Hematopoietic multipotent progenitor cell treated with erythropoietin and hydrocortisone succinate and interleukin-3 and kit ligand, for 17 days (in vitro differentiated cells): ENCODE results near the gene PI16.

ENCODE experiments used
- DNase-seq: peaks from one replicate; pipeline ENCODE4 v3.0.0-alpha.2; 2015; ENCODE audit warnings: low spot score

Gene PI16

GRCh38 chr6:36958775-36959554 is 4.4 kb downstream of the PI16 start:
- DNase-seq = no peak

GRCh38 chr6:36959555-36960250 is 5.2 kb downstream of the PI16 start:
- DNase-seq = peak; percentile 38

GRCh38 chr6:36961441-36962435 is 7.2 kb downstream of the PI16 start:
- DNase-seq = no peak

- peak; percentile 60 for DNase-seq
Measured at GRCh38 chr6:36962874-36963273, 8.3 kb downstream of the PI16 start.

- DNase-seq = peak; percentile 82
Measured at GRCh38 chr6:36963451-36964290, 9.1 kb downstream of the PI16 start.

GRCh38 chr6:36964349-36964748 is 9.8 kb downstream of the PI16 start:
- no peak for DNase-seq

GRCh38 chr6:36964908-36965307 is 10.4 kb downstream of the PI16 start:
- DNase-seq = no peak

- DNase-seq = no peak
Measured at GRCh38 chr6:36967301-36967700, 12.8 kb downstream of the PI16 start.

- DNase-seq = no peak
Measured at GRCh38 chr6:36967757-36968156, 13.2 kb downstream of the PI16 start.

GRCh38 chr6:36968266-36968977 is 13.9 kb downstream of the PI16 start:
- peak; percentile 82 for DNase-seq

- DNase-seq = no peak
Measured at GRCh38 chr6:36969240-36969691, 14.7 kb downstream of the PI16 start.

- DNase-seq = no peak
Measured at GRCh38 chr6:36969988-36970891, 15.7 kb downstream of the PI16 start.

- no peak for DNase-seq
Measured at GRCh38 chr6:36970892-36971842, 16.6 kb downstream of the PI16 start.

- no peak for DNase-seq
Measured at GRCh38 chr6:36971921-36972673, 17.6 kb downstream of the PI16 start.

- DNase-seq = no peak
Measured at GRCh38 chr6:36973190-36973589, 18.7 kb downstream of the PI16 start.

- no peak for DNase-seq
Measured at GRCh38 chr6:36973647-36974046, 19.1 kb downstream of the PI16 start.

- DNase-seq = no peak
Measured at GRCh38 chr6:36975231-36976006, 20.9 kb downstream of the PI16 start.
